GM19193 (cell line): Measurements from ENCODE around the gene UBXN6.

Experiments
- POLR2A ChIP-seq: IDR thresholded peaks from 4 replicates; pipeline ENCODE4 v1.6.1; 2011; ENCODE audit not compliant: insufficient read depth, insufficient read length; ENCODE audit errors: extremely low read depth

Gene UBXN6

GRCh38 chr19:4399812-4400134 is 57.8 kb downstream of the UBXN6 start:
- TF ChIP-seq POLR2A, result no peak

DNA sequence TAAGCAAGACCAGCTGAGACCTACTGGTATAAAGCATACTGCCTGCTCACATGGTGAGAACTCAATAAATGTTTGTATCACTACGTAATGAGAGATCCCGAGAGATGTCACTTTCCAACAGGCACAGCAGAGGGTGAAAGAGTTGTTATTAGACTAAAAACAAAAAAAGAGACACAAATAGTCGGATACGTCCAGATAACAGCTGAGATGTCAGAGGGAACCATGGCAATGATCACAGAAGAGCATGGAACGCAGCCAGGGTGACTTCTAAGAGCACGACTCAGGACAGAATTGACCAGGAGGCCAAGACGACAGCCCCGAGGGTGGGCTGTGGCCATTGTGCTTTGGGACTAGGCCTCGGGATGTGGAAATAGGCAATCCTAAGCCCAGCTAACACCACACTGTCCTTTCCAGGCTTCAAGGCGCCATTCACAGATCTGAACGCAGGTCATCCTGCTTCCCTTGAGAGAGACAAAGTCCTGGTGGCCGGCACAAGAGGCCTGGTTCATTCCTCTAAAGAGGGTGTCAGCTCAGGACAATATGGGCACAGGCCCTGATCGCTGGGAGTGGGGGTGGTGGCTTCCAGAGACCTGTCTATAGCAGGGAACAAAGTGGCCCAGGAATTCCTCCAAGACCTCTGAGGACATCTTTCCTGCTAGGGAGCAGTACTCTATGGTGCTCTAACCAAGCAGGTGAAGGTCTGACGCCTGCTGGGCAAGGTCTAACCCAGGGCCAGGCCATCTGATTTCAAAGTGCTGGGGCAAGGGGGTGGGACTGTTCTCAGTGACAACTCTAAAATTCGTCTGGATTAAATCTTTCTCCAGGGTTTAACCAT is 60.4 kb downstream of the UBXN6 start:
- TF ChIP-seq POLR2A, result no peak
